RPMI8226 (cell line): ENCODE results near the gene SLMAP.

Experiments
- DNase-seq: peaks from one replicate; pipeline ENCODE4 v3.0.0-alpha.2; 2015

SLMAP gene, protein sequence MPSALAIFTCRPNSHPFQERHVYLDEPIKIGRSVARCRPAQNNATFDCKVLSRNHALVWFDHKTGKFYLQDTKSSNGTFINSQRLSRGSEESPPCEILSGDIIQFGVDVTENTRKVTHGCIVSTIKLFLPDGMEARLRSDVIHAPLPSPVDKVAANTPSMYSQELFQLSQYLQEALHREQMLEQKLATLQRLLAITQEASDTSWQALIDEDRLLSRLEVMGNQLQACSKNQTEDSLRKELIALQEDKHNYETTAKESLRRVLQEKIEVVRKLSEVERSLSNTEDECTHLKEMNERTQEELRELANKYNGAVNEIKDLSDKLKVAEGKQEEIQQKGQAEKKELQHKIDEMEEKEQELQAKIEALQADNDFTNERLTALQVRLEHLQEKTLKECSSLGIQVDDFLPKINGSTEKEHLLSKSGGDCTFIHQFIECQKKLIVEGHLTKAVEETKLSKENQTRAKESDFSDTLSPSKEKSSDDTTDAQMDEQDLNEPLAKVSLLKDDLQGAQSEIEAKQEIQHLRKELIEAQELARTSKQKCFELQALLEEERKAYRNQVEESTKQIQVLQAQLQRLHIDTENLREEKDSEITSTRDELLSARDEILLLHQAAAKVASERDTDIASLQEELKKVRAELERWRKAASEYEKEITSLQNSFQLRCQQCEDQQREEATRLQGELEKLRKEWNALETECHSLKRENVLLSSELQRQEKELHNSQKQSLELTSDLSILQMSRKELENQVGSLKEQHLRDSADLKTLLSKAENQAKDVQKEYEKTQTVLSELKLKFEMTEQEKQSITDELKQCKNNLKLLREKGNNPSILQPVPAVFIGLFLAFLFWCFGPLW

DNA sequence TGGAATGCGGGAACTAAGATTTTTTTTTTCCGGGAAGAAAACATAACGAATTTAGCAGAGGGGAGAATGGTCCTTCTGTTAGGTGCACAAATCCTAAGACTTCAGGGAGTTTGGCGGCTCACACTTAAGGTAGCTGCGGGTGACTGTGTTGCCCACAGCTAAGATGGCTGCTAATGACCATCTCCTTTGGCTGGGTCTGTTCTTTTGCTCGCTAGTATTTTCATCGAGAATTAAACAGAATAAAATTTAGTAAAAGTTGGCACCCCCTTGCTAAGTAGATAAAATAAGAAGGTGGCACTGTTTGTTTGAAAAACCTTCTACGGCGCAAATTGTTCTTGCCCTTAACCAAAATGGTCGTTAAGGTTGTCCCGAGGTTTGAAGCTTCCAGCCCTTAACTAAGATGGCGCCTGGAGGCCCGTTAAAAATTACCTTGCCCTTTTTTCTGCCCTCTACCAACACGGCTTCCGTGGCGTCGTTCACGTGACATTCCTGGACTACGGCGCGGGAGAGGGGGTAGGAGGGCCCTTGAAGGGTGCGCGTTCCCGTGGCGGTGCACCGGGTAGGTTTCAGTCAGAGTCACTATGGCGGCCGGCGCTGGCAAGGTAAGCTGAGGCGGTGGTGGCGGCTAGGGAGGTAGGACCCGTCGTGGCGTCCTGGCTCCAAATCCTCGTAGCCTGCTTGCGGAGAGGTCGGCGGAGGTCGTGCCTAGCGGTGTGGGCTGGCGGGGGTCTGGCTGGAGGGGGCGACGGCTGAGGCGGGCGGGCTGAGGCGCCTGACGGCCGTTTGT, at the start of gene SLMAP:
Gene SLMAP, plus strand, starts transcription at position 569 of the 787 bp plus-strand sequence. CDS start 1,343 bp downstream, outside the sequence.
- DNase-seq = peak; percentile 97

GRCh38 chr3:57706462-57706861, 49.6 kb upstream of the SLMAP start:
- DNase-seq = no peak

GRCh38 chr3:57709031-57709430, 47.1 kb upstream of the SLMAP start:
- DNase-seq = no peak

GRCh38 chr3:57709559-57709958, 46.5 kb upstream of the SLMAP start:
- no peak for DNase-seq

DNA sequence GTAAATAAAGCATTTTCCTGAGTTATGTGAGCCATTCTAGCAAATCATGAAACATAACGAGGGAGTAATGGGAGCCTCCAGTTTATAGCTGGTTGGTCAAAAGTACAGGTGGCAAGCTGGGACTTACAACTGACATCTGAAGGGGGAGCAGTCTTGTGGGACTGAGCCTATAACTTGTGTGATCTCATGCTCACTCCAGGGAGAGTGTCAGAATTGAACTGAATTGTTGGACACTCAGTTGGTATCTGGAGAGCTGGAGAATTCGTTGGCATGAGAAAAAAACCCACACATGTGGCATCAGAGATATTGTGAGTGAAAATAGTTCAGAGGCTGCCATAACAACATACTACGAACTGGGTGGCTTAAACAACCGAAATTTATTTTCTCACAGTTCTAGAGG, 40.4 kb upstream of the SLMAP start:
- DNase-seq = no peak

DNA sequence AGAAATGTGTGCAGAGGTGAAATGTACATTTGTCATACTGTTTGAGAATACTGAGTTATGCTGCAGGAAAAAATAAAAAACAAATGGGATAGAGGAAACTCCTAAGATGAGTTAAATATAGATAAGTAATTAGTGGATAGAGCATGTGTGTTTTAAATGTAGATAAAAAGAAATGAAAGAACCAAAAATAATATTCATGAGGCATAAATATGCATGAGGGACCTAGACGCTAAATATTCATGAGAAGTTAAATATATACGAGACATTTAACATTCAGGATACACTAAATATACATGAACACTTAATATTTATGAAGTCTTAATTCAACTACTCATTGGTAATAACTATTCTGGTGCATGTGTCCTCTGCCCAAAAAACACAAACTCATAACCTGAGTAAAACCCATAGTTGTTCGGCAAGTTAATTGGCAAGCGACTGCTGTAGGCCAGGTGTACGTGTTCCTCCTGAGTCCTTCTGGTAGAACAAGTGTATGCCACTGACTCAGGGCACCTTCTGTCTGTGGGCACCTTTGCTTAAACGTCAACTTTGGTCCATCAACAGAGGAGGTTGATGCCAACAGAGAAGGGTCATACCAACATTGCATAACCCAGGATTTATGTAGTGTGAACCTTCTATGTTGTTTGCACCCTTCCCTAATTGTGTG, 38.8 kb upstream of the SLMAP start:
- DNase-seq = no peak

DNA sequence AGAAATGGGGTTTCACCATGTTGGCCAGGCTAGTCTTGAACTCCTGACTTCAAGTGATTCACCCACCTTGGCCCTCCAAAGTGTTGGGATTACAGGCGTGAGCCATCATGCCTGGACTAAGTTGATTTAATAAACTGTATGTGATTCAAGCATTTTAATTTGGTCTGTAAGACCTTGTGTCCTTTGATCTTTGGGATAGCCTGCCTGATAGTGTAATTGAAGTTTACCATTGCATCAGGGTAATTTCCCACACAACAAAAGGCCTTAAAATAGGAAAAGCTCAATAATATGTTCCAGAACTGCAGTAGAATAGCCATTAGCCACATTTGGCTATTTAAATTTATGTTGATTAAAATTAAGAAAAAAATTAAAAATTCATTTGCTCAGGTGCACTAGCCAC, 38.0 kb upstream of the SLMAP start:
- no peak for DNase-seq

GRCh38 chr3:57726397-57726796, 29.7 kb upstream of the SLMAP start:
- no peak for DNase-seq

DNA sequence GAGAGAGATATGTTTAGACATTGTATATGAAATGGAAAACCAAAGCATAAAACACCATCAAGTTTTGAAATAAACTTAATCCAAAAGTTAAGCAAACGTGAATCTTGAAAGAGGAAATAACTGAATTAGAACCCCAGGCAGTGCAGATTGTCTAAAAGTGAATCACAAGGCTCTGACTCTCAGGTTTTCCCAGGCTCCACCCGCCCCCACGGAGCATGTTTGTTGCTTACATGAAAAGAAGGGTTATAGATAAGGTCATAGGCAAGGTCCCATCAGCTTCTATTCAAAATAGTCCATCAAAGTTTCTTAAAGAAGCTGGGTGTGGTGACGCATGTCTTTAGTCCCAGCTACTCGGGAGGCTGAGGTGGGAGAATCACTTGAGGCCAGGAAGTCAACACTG, 29.0 kb upstream of the SLMAP start:
- no peak for DNase-seq

DNA sequence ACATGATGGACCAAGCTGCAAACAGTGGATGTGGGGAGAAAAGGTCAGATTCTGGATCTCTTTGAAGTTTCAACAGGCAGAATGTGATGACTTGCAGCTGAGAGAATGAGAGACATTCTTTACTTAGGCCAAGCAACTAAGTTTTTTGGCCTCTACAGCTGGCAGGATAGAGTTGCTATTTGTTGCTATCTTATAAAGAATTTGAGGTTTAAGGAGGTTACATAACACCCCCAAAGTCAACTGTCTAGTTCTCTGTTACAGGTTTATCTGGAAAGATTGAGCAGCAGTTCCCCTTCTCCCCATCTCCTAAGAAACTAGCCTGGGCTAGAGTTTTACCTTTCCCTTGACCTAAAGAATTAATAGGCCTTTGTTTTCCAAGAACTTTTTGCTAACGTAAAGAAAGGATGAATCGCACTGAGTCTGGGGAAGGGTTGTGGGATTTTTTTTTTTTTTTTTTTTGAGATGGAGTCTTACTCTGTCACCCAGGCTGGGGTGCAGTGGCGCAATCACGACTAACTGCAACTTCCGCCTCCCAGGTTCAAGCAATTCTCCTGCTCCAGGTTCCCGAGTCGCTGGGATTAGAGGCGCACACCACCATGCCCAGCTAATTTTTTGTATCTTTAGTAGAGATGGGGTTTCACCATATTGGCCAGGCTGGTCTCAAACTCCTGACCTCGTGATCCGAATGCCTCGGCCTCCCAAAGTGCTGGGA, 26.6 kb upstream of the SLMAP start:
- no peak for DNase-seq

GRCh38 chr3:57730682-57731081, 25.4 kb upstream of the SLMAP start:
- DNase-seq = no peak

DNA sequence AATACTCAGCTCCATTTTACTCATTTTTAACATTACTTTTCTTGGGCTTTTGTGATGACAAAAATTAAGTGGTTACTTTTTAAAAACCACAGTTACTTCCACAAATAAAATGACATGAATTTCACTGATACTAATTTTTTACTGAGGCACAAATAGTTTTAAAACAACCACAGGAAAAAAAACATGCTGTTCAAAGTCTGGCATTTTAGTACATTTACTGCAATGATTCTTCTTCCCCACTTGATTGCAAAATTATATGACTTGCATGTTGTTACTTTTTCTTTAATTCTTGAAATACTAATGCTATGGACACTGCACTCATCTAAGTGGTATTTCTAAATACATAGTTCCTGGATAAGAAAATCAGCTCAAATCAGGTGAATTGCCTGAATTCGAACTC, 24.8 kb upstream of the SLMAP start:
- DNase-seq = no peak

GRCh38 chr3:57733790-57734189, 22.3 kb upstream of the SLMAP start:
- no peak for DNase-seq

GRCh38 chr3:57735405-57735804, 20.7 kb upstream of the SLMAP start:
- no peak for DNase-seq

DNA sequence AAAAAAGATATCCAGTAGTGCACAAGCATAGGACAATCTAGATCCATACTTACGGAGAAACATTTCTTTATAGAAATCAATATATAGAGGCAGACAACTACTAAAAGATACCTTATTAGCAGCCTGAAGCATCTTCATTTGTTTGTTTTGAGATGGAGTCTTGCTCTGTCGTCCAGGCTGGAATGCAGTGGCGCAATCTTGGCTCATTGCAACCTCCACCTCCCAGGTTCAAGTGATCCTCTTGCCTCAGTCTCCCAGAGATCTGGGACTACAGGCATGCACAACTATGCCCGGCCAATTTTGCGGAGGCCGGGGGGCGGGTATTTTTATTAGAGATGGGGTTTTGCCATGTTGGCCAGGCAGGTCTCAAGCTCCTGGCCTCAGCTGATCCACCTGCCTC, 18.3 kb upstream of the SLMAP start:
- DNase-seq = no peak

DNA sequence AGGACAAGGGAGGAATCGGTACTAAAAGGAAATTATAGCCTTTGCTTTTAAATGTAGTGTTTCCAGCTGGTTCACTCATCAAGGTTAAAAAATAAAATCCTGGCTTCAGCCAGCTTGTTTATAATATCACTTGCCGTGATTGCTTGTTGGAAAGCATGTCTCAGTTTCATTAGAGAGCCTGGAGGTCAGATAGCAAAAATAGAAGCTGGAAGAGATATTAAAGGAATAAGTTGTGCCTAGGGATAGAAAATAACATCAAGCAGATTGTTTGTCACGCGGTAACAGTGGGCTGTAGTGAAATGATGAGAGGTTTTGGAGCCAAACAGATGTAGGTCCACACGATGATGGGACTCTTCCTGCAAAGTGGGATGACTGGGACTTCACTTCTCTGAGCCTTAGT, 17.7 kb upstream of the SLMAP start:
- no peak for DNase-seq

DNA sequence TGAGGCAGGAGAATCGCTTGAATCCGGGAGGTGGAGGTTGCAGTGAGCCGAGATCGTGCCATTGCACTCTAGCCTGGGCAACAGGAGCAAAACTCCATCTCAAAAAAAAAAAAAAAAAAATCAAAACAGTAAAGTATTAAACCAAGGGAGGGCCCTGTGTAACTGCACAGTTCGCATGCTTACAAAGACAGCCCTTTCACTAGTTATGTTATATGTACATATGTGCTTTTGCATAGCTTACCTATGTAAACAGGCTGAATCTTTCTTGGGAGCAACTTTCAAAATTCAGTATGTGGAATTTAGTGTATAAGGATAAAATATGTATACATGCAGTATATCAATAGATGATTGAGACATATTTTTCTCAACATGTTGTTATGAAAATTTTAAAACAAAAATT, 16.1 kb upstream of the SLMAP start:
- DNase-seq = no peak

GRCh38 chr3:57743496-57743895, 12.6 kb upstream of the SLMAP start:
- no peak for DNase-seq

DNA sequence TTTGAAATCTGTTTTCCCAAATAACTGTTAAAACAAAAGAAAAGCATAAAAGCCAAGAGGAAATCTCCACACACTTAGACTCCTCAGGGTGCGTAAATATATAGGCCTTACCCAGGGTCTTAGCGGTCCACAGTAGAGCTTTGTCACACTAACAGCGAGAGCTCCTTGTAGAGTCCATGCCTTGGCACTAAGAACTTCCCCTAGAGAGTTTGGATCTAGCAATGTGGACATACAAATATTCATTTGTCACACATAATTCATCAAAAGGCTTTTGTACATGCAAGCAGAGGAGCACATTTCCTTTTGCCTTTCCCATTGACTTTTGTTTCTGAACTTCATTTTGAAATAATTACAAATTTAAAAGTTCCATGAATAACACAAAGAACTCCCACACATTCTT, 11.0 kb upstream of the SLMAP start:
- no peak for DNase-seq

DNA sequence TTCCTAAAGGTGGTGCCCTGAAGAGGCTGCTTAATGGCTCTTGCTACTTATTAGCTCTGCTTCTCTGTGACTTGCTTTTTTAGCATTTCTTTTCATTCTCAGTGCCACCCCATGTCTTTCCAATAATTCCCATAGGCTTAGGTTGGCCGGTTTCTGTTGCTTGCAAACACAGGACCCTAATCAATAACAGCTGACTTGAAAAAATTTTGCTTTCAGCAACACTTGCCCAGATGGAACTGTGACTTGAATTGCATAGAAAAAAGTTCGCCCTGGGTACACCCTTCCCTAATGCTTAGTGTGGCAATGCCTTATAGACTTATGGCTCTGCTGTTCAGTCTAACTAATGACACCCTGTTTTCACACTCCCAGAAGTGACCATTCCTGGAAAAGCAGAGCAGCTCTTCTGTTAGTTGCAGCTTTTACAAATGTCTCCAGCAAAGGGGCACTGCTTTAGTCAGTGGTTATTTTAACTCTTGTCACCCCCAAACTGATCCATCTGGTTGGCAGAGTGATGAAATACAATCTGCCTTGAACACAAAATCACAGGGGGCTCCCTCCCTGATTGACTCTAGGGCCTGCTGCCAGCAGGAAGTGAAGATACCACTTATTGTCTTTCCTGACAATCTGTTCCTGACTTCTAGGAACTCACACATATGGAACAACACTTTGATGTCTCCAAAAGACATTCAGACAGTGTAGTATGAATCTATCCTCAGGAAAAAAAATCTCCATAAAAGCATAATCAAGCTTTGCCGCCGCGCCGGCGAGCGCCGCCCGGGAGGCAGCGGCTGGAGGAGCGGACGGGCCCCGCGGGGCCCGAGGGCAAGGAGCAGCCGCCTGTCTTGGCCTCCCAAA, 9.7 kb upstream of the SLMAP start:
- no peak for DNase-seq

- peak; percentile 66 for DNase-seq
These were observed 6.6 kb upstream of the SLMAP start for GRCh38 chr3:57749542-57749941.
